Jurkat, Clone E6-1 (cell line): ENCODE measurements around the gene BTLA.
A peak's percentile ranks its signal among the peaks of the same experiment; 100 is the strongest.
"Not testable (repeated sequence)": the region's sequence is repeated elsewhere in the genome, so short reads cannot be mapped to it uniquely, and the experiment has no call there.

Source experiments
- DNase-seq: peaks from one replicate; pipeline ENCODE4 v3.0.0-alpha.2; 2011; ENCODE audit warnings: low read depth, low spot score
- H3K4me3 ChIP-seq: 2 replicates; pipeline ENCODE4 v1.5.1; 2011; ENCODE audit warnings: mild to moderate bottlenecking, low read length, control low read depth, moderate library complexity

BTLA gene

DNA sequence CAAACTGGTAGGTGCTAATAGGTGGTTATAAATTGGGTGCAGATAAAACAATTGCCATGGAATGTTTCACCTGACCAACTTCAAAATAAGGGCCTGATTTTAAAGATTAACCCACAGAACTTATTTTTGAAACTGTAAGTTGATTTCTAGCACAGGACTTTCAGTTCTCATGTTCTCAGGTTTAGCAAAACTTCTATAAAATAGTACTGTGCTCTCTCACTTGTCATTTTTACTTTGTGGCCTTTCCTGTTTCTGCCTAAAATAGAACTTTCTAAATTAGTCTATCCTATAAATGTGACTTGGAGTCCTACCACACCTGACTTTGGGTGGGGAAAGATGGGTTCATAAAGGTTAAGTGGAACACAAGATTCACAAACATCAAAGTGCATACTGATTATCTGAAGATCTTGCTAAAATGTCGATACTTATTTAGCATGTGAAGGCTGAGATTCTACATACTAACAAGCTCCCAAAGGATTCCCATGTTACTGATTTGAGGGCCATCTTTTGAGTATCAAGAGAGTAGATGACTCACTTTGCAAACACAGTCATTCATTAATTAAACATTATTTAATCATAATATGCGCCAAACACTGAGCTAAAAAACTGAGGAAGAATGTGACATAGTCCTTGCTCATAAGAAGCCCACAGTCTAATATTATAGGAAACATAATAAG is 38.6 kb downstream of the BTLA start:
- H3K4me3 ChIP-seq = no peak overlapping the region
- no peak for DNase-seq

DNA sequence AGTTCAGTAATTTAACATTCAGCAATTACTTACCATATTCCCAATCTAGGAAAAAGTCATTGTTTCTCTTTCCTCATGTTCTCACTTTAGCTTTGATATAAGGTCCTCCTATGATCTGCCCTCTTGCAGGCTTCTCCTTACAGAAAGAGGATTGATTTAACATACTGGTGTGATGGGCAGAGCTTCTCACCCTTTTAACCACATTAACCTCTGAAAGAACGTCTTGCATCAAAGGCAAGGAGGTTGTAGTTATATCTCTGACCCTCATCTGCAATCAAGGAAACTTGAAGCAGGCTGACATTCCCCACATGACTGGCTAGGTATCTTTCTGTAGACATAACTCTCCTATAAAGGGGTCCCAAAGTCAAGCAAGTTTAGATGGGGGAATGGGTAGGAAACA is 39.5 kb downstream of the BTLA start:
- peak; percentile 38 for DNase-seq
- H3K4me3 ChIP-seq = no peak overlapping the region

DNA sequence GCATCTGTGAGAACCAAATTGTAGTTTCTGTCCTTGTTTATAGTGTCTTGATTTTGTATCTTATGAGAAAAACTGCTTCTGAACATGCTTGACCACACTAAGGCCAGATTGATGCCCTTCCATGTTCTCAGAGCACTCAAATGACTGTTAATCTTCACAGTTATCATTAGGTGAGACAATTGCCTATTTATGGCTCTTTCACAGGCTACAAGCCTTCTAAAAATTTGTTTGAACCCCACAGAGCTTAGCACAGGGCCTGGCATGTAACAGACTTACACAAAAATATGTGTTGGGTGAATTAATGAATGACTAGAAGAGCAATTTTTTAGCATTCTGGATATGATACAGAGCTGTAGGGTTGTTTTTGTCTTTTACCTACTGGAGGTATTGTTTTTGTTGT is 43.1 kb downstream of the BTLA start:
- DNase-seq = no peak
- no peak overlapping the region for H3K4me3 ChIP-seq

GRCh38 chr3:112448939-112449338 is 50.3 kb downstream of the BTLA start:
- H3K4me3 ChIP-seq = no peak overlapping the region
- DNase-seq = no peak

GRCh38 chr3:112446343-112446742 is 52.9 kb downstream of the BTLA start:
- DNase-seq = no peak
- H3K4me3 ChIP-seq = no peak overlapping the region

- DNase-seq = no peak
- no peak overlapping the region for H3K4me3 ChIP-seq
These were observed 53.4 kb downstream of the BTLA start for GRCh38 chr3:112445839-112446238.

DNA sequence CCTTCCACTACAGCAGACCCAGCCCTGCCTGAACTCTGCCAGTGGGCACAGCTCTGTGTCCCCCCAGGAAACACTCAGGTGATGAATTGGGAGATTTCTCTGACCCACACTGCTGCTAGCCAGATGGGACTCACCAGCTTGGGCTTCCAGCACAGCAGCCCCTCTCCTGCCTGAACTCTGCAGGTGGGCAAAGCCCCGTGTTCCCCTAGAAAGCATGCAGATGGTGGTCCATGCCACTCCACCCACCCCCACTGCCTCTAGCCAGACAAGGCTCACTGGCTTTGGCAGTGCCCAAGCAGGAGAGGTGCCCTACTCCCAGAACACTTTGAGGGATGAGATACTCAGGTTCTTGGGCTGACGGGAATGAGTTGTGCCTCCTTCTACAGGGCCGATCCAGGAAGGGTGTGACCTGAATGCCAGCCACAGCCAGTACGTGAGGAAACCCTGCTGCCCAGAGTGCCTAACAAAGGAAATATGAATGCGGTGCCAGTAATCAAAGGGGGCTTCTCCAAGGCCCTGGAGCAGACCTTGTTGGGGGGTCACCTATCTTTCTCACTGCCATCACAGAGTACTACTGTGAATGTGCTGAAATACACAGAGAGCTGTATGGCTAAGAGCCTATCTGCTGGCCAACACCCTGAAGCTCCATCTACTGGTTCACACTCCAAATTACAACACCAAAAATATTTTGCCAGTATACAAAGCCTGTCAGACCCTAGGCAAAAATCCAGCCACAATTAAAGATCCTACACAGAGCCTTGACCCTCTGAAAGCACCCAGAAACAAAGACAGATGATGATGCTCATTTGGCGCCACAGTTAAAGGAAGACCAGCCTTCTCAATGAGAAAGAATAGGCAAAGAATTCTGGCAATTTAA is 61.9 kb downstream of the BTLA start:
- no peak overlapping the region for H3K4me3 ChIP-seq
- DNase-seq = peak; percentile 29

- no peak for DNase-seq
- no peak overlapping the region for H3K4me3 ChIP-seq
These were observed 69.3 kb downstream of the BTLA start for GRCh38 chr3:112429960-112430359.

DNA sequence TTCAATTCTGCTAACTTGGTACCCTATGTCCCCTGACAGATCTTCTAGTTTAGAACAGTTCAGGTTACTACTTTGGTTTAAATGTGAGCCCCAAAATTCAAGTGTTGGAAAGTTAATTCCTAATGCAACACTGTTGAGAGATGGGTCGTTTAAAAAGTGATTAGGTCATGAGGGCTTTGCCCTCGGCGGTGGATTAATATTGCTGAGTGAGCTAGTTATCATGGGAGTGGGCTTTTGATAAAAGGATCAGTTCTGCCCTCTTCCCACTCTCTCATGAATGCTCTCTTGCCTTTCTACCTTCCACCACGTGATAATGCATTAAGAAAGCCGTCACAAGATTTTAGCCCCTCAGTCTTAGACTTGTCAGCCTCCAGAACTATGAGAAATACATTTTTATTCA is 72.1 kb downstream of the BTLA start:
- H3K4me3 ChIP-seq = no peak overlapping the region

GRCh38 chr3:112425858-112426750 is 73.2 kb downstream of the BTLA start:
- DNase-seq = no peak
- no peak overlapping the region for H3K4me3 ChIP-seq

More for the DNA sequence above, 72.1 kb downstream of the BTLA start:
- DNase-seq = no peak

GRCh38 chr3:112425382-112425781 is 73.9 kb downstream of the BTLA start:
- no peak for DNase-seq
- H3K4me3 ChIP-seq = no peak overlapping the region

- no peak overlapping the region for H3K4me3 ChIP-seq
These were observed 74.9 kb downstream of the BTLA start for GRCh38 chr3:112424394-112424793.

GRCh38 chr3:112422921-112423320 is 76.4 kb downstream of the BTLA start:
- DNase-seq, H3K4me3 ChIP-seq: not testable (repeated sequence)

More at GRCh38 chr3:112424394-112424793, 74.9 kb downstream of the BTLA start:
- DNase-seq = no peak

- H3K4me3 ChIP-seq, DNase-seq: not testable (repeated sequence)
These were observed 80.7 kb downstream of the BTLA start for GRCh38 chr3:112418526-112418925.

DNA sequence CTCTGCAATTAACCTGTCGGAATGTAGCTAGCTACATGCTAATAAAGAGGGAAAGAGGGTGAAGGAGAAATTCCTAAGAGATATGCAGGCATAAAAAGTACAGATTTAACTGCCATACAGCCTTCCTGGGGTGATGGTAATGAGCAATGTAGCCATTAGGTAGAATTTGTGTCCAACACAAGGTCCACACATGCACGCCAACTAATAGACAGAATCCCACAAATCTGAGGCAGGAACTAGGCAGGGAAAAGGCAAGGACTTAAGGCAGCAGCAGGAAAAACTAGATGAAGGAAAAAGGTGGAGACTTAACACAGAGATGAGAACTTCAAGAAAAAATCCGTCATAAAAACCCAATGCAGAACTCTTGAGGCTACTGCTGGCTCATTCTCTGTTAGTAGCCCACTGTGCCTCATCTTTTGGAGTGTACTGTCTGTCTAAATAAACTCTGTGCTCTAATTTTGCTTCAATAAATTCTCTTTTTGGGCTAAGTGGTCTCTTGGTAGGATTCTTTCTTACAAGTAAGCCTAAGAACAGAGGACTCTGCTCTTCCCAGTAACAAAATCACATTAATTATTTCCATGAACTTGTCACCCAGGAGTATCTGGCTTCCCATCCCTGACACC is 81.5 kb downstream of the BTLA start:
- no peak overlapping the region for H3K4me3 ChIP-seq
- DNase-seq = no peak

GRCh38 chr3:112416391-112417212 is 82.7 kb downstream of the BTLA start:
- DNase-seq = no peak
- H3K4me3 ChIP-seq = no peak overlapping the region

GRCh38 chr3:112415390-112415789 is 83.9 kb downstream of the BTLA start:
- no peak for DNase-seq

More at GRCh38 chr3:112415390-112415789, 83.9 kb downstream of the BTLA start:
- H3K4me3 ChIP-seq = no peak overlapping the region
